ENCODE data around the gene SMIM20.
"Not testable (repeated sequence)": the region's sequence is repeated elsewhere in the genome, so short reads cannot be mapped to it uniquely, and the experiment has no call there.

Gene SMIM20

DNA sequence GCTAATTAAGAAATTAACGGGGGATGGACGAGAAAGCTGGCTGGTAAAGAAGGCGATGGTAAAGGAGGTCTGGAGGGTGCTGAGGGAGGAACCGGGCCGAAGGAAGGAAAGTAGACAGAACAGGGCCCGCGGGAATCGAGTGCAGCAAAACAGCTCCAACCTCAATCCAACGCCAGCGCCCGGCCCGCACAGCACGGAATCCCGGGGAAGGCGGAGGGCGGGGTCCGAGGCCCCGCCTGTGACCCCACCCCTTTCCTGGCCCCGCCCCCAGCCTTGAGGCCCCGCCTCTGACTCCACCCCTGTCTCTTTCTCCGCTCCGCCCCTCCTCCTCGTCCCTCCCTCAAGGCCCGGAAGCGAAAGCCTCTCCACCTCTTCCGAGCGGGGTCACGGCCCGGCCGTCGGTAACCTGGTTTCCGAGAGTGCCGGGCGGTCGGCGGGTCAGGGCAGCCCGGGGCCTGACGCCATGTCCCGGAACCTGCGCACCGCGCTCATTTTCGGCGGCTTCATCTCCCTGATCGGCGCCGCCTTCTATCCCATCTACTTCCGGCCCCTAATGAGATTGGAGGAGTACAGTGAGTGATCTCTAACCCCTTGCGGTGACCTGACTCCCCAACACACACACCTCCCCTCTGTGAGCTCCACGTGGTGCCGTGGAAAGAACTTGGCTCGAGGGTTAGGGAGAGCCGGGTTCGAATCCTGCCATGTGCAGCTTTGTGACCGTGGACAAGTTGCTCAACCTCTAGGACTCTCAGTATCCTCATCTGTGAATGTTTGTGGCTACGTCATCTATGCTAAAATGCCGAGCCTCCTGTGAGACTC, at the start of gene SMIM20:
Gene SMIM20 (plus strand): TSS at position 370 of the 819 bp plus-strand sequence. CDS start 94 bp downstream, at position 464.
- DNase-seq: peak; percentile 94

DNA sequence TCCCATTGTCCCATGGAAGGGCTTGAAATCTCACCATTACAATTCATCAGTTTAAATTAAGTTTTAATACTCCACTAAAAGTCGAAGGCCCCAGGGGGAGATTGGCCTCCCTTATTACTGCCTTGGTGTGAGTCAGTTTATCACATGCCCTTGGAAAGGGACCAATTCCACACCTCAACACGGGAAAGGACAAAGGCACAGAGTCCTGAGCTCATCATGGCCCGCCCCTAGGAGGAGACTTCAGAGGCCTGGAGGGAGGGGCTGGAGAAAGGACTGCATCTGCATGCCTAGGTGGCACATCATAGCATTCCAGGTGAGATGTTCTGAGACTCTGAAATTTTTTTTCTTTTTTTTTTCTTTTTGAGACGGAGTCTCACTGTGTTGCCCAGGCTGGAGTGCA, 48.4 kb upstream of the SMIM20 start:
- DNase-seq: no peak

DNA sequence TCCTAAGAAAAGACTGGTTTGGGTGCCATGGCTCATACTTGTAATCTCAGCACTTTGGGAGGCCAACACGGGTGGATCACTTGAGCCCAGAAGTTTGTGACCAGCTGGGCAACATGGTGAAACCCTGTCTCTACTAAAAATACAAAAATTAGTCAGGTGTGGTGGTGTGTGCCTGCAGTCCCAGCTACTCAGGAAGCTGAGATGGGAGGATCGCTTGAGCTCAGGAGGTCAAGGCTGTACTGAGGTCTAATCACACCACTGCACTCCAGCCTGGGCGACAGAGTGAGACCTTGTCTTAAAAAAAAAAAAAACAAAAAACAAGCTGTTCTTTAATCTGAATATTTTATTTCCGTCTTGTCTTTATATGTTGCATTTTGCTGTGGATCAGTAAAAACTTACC, 47.6 kb upstream of the SMIM20 start:
- not testable (repeated sequence) for DNase-seq

DNA sequence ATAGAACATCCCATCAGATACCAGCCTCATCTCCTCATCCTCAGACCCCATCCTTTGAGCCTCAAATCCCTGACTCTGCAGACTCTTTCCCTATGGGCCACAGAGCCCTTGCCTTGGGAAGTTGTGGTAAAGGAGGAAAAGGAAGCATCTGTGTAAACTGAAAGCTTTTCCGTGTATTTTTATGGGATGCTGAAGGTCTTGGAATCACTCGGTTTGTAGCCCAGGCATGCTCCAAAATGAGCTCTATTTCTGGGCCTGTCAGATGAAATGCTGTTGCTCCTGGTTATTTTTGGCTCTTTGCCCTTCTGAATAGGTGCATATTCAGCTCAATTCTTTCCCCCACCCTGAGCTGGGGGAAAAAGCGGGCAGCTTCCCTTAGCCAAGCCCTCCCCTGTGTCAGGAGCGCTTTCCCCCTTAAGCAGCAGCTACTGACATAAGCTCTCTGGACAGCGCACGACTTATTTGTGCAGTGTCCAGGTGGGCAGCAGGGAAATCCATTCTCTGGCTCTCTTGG, 46.2 kb upstream of the SMIM20 start:
- DNase-seq: no peak

DNA sequence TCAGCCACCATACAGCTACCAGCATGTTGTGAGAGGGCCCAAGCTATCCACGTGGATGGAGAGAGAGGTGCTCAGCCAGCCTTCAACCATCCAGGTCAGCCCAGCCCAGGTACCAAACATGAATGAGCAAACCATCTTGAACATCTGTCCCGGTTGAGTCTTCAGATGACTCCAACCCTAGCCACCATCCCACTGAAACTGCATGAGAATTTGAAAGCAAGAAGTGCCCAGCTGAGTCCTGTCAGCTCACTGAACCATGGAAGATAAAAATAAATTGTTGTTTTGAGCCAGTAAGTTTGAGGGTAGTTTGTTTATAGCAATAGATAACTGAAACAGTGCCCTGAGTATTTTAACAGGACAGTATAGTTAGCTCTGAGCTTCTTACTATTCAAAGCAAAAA, 43.9 kb upstream of the SMIM20 start:
- no peak for DNase-seq

DNA sequence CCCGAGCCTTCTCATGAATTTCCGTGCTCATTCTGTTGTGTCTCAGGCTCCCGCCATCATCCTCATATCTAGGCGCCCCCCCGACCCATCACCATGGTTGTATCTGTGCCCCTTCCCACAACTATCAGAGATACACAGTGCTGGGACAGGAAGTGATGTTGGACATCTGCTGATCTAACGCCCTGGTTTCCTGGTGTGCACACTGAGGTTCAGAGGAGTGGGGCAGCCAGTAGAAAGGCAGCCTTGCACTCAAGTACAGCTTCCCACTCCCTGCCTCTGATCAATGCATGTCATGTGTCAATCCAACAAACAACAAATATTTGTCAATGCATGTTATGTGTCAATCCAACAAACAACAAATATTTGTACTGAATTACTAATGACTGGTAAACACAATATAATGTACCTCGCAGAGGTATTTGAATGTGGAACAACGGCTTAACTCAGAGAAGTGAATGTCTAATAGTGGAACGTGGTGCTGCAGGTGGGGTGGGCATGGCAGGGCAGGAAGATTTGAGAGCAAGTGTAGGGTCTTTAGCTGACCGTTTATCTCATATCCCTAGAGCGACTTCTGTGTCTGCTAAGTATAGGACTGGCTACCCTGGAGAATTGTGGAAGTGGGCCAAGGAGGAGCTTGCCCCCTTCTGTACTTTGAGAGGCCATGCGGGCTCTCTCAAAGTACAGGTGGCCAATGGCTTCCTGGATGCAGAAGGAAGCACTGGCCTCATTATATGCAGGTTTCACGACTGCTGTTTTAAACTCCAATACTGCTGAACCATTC, 41.0 kb upstream of the SMIM20 start:
- DNase-seq: no peak

DNA sequence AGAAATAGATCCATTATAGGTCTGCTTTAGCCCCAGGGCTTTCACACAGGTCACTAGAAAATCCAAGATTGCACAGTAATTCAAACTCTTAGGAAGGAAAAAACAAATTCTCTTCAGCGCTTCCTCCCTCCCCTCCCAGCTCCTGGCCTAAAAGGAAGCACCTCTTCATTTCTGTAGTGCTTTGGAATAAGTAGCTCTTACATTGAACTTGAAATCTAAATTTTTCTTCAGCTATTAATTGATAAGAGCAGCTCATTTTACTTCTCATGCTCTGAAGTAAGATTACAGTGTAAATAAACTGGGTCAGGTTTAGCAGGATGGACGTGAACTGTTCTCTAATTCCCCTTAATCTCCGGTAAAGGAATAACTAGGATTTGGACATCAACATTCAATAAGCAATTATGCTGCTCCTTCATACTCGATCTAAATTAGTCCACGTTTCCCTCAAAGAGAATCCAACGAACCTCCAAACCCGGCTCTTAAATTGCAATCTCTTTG, 40.3 kb upstream of the SMIM20 start:
- no peak for DNase-seq

DNA sequence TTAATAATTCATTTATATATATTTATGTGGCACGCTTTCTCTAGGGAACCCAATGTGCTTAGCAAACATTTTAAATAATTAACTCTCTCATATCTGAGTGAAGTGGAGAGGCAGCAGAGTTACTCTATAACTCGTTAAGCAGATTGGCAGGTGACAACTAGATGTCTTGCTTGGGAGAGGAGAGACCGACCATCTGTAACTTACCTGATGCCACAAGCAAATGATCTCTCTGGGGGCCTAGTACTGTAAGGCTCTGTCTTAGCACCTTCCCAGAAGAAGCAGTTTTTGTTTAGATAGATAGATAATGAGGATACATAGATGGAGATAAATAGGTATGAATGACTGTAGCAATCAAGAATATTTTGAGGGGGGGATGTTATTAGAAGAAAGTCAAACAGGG, 39.4 kb upstream of the SMIM20 start:
- no peak for DNase-seq

DNA sequence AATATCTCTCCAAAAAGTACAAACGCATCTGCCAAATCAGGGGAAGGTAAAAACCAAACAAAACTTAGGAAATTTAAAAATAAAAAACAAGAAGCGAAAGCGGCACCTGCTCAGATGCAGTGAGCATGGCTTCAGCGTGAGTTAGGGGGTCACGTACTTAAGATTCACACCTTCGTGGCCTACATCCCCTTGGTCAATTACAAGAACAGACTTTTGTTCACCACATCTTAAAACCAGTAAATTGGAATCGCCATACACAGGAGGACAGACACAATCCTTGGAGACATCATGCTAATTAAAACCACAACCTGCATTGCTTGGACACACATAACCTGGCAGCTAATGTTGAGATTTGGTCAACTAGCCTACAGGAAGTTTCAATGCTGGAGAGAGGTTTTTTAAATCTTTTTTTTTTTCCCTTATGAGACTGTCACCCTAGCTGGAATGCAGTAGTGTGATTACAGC, 38.7 kb upstream of the SMIM20 start:
- DNase-seq: no peak

DNA sequence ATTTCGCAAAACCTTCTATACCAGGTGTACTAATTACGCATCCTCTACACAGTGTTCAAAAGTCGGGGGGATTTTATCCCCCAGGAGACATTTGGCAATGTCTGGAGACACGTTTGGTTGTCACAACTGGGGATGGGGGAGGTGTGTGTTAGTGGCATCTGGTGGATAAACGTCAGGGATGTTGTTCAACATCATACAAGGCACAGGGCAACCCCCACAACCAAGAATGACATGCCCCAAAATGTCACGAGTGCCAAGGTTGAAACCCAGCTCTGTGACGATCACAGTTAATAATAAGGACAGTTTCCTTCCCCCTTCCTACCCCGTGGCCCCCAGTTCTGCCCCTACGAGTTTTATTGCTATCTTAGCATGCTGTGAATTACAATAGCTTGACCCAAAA, 35.3 kb upstream of the SMIM20 start:
- no peak for DNase-seq

DNA sequence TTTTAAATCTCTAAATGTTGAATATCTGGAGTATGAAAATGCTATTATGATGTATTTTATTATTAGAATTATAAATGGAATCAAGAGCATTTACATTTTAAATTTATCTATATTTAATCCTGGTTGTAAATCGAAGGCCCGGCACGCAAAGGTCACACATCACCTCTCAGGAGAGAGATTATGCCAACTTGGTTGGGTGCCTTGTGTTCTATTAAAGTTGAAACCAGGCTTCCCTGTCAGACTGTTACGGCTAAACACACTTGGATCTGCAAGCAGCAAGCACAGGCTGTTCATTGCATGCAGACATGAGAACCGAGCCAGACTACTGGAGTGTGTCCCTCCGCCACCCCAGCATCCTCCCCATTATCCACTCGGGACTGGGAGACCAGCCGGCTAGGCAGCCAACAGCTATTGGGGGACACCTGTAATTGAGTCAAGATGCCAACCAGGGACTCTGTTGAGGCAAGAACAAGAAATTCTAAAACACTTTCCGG, 34.9 kb upstream of the SMIM20 start:
- DNase-seq: no peak

DNA sequence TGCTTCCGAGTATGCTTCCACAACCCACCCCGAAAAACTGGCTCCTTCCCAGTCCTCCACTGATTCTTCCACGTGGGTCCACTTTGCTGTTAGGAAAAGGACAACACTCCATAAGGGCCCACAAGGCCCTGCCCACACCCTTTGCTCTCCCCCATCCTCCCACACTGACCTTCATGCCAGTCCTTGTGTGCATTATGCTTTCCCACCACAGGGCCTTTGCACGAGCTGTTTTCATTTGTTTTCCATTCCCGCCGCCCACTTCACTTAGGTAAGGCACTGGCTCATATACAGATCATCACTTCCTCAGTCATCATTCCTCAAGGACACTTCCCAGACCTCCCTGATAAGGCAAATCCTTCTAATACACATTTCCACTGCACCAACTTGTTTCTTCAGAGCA, 34.4 kb upstream of the SMIM20 start:
- DNase-seq: no peak

DNA sequence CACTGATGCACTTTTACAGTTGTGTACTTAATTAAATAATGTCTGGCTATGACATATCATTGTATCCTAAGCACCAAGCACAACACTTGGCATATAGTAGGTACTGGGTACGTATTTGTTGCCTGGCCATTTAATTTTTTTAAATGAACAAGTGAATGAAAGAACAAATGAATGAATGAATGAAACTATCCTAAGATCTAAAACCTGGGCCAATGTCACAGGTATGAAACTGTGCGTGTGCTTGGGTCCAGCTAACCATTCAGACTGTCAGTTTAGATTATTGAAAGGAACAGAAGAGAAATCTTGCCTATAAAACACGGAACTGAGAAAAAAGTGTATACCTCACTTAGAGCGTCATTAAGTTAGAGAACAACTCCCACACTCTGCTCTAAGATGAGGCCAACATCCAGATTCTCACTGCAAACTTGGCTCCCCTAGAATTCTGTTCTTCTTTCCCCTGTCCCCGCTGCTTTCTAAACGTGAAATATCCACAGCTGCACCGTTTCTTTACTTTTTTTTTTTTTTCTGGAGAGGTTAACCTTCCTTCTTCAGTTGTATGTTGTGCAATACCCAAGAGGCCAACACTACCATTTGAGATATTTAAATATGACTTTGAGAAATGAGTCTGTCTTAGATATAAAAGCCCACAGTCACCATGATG, 33.9 kb upstream of the SMIM20 start:
- DNase-seq: no peak

DNA sequence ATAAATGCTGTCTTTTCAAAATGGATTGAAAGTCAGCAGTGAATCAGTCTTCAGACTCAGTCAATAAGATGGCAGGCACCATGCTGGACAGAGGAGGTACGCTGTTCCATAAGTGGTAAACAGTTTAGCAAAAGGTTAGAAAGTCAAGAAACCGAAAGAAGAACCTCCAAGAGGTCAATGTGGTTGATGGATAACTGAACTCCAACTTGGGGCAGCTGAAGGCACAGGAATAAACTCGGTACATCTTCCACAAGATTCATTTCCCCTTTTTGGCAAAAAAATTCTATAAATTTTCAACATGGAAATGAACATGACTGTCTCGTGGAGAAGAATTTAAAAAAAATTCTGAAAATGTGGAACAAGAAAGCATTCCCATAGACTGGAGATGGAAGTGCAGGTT, 32.8 kb upstream of the SMIM20 start:
- no peak for DNase-seq

DNA sequence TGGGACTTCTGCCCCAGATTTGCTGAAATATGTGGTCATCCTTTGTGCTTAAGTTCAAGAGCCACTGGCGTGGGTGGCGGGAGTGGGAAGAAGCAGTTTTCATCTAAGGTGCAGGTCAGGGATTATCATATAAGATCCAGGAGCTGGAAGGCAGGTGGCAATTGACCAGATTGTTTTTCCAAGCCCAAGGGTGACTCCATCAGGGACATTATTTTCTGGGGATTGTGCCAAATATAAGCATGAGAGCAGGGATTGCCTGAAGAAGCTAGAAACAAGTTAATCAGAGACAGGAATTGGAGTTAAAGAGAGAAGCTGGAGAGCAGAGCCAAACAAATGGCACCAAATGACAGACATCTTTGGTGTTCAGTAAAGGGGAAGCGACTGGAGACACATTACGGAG, 31.8 kb upstream of the SMIM20 start:
- no peak for DNase-seq

DNA sequence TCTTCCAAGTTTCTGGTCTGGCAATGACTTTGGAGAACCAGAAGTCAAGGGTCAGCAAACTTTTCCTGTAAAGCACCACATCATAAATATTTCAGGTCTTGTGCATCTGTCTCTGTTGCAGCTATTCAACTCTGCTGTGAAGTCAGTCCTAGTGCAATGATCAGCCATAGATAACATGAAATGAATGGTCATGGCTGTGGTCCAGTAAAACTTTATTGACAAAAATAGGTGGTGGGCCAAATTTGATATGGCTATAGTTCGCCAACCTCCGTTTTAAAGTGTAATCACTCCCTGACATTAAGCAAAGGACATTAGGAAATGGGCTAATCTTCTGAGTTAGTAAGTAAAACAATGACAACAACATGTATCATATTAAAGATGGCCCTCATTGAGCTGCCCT, 30.5 kb upstream of the SMIM20 start:
- DNase-seq: no peak

DNA sequence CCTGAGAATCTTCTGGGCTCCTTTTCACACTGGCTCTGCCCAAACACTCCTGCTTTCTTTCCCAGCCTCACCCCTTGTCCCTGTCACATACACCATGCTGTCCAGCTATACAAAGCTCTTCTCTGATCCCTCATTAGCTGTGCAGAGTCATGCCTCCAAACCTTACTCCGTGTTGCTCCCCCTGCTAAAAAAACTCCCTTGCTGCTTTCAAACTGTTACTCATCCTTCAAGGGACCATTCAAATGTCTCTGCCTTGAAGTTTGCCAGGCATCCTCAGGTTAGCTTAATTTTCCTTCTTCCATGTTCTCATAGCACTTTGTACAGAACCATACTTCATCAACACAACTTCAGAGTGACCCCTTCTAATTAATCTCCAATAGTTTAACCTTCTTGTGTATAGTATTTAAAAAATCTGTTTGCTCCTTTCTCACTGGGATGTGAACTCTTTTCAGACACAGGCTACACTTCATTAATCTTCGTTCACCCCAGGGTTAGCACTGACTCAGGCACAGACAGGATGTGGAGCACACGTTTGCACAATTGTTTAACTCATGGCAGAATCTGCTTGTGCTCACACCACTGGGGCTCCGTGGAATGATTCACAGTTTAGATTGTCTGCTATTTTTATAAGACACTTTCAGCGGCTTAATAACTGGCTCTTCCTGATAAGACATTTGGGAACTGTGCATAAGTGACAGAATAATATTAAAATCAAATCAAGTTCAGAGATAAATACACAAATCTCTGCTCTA, 29.8 kb upstream of the SMIM20 start:
- DNase-seq: no peak

DNA sequence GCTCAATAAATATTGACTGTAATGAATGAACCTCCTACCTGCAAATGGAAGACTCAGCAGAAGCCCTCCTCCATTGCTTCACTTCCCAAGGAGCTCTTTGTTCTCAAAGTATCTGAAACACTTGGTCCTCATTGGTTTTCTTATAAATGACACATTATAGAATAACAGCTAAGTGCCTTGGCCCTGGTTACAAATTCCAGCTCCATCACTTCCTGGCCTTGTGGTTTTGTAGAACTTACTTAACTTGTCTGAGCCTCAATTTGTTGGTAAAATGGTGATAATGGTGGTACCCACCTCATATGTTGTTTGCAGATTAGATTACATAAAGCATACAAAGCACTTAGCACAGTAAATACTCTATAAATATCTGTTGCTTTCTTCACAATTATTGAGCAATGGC, 25.2 kb upstream of the SMIM20 start:
- no peak for DNase-seq

DNA sequence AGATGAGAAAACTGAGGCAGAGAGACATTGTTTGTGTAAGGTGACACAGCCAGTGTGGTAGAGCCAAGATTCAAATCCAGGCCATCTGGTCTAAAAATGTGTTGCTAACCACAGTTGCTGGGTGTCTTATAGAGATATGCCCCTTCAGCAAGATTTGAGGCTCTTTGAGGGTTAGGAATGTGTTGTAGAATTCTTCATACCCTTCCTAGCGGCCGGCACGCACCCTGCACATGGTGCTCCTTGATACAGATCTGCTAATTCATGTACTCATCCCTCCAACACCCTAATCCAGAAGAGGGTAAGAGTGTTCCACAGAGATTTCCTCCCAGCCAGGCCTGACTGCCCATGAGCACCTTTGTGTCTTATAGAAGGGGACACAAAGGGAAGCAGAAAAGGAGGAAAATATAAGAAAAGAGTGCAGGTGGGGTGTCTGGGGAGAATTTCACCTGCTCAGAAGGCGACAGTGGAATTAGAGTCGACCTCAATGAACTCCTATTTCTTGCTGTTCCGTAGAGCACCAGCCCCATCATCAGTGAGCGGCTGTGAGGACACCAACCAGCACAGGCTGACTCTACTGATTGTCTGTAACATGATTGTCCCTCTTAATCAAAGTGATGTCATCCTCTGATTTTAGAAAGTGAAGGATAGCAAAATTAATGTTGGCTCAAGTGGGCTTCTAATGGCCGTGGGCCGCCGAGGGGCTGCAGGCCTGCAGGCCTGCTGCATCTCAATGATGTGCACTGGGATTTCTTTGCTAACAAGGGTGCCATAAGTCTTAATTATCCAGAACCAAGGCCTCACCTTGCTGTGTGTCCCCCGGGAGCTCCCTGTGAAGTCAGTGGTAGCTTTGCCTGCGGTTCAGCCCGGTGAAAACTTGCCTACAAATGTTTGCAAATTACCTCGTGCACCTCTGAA, 24.2 kb upstream of the SMIM20 start:
- DNase-seq: no peak

DNA sequence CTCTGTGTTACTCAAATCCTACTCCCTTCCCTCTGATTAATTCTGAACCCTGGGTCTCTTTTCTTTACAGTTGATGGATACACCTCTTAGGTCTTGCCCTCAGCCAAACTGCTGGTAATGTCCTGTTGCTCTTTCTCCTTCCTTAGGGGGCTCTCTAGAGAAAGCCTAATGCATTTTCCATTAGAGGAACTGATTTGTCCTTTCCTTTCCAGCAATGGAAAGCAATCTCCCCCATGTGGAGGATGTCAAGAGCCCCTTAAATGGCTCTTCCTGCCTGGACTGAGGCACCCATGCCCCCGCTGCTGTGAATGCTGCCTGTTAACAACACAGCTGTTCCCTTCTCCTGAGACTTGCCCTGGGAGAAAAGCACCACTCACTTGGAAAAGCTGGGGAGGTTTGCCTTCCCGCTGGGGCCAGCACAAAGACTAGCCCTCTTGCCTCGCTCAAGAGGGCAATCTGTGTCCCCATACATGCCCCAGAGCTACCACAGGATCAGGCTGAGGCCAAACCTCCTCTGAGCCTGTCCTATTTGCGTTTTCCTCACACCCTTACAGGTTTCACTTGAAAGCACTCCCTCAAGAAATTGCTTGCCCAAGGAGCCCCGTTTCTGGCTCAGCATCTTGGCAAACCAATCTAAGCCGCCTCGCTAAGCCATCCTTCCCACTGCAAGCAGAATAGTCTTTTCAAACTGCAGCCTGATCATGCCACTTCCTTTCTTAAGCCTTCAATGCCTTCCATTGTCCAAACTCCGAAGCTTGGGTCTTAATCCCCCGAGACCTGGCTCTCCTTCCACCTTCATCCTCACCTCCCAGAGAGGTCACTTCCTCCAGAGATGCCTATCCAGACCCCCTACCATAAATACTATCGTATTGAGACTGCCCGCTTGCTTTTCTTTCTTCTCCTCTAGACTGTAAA, 23.2 kb upstream of the SMIM20 start:
- no peak for DNase-seq

All from CD4-positive, alpha-beta T cell treated with Interleukin-10 for 1 hour (primary cell).